Measurements from ENCODE around the gene GAB4.

GAB4 gene

GRCh38 chr22:16912281-16912680 lies 95.7 kb downstream of the GAB4 start:
- no peak for DNase-seq (ENCODE audit: low read depth)
